Rectal smooth muscle tissue (tissue), 1 donor: Measurements from ENCODE around the gene GBF1.

Source experiments
- H3K27ac ChIP-seq: one replicate; pipeline ENCODE4 v1.7.0; 2013; ENCODE audit warnings: low read depth, low read length, inconsistent platforms
- H3K27me3 ChIP-seq: one replicate; pipeline ENCODE4 v1.7.0; 2013; ENCODE audit warnings: low read length; ENCODE audit not compliant: control insufficient read depth, insufficient read depth
- H3K36me3 ChIP-seq: one replicate; pipeline ENCODE4 v1.7.0; 2013; ENCODE audit warnings: low read length; ENCODE audit not compliant: control insufficient read depth, insufficient read depth
- H3K4me1 ChIP-seq: one replicate; pipeline ENCODE4 v1.7.0; 2013; ENCODE audit warnings: low read length; ENCODE audit not compliant: control insufficient read depth, insufficient read depth
- H3K4me3 ChIP-seq: one replicate; pipeline ENCODE4 v1.7.0; 2013; ENCODE audit warnings: low read length
- H3K9ac ChIP-seq: one replicate; pipeline ENCODE4 v1.7.0; 2013; ENCODE audit warnings: low read length

GBF1 gene

GRCh38 chr10:102222797-102223196 is 22.5 kb upstream of the GBF1 start:
- H3K27me3 ChIP-seq: no peaks in the 10 kb centered on the region
- no peak overlapping the region for H3K4me3 ChIP-seq
- no peaks in the 10 kb centered on the region for H3K36me3 ChIP-seq
- no peak overlapping the region for H3K27ac ChIP-seq
- peaks cover 7% of the 10 kb centered on the region for H3K4me1 ChIP-seq
- H3K9ac ChIP-seq: no peak overlapping the region

- H3K4me3 ChIP-seq: peak within 1 kb of the TSS; percentile 61
- no peak within 1 kb of the TSS for H3K9ac ChIP-seq
- H3K27ac ChIP-seq: peak within 1 kb of the TSS; percentile 70
- H3K27me3 ChIP-seq: peaks cover 14% of the 10 kb centered on the region
- peaks cover 7% of the 10 kb centered on the region for H3K4me1 ChIP-seq
- no peaks in the 10 kb centered on the region for H3K36me3 ChIP-seq
Observed at GRCh38 chr10:102225646-102226541, 19.4 kb upstream of the GBF1 start, which contains the start of gene ELOVL3. TSS of gene ELOVL3 (plus strand) at chr10:102226299. CDS start at chr10:102226549, 250 bp downstream.

GRCh38 chr10:102226542-102226870 is 18.8 kb upstream of the GBF1 start:
- Histone ChIP-seq H3K4me1 (peaks cover 7% of the 10 kb centered on the region), H3K27me3 (peaks cover 20% of the 10 kb centered on the region), H3K4me3 (peak overlapping the region; percentile 60), H3K9ac (no peak overlapping the region), H3K36me3 (no peaks in the 10 kb centered on the region), H3K27ac (no peak overlapping the region)

DNA sequence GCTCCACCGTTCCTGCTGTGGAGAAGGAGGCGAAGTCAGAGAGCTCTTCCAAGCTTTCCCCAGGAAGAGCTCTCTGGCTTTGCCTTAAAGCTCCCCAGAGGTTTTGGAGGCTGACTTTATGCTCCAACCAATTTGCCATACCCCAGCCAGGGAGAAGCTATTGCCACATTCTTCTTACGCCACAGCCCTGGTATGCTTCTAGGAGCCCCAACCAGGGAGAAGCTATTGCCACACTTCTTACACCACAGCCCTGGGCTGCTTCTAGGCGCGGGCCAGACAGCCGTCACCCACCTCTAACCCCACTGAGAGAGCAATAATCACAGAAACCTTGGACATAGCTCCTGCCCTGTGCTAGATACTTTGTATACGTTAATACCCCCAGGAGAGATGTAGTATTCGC is 18.3 kb upstream of the GBF1 start:
- H3K4me1 ChIP-seq: peaks cover 7% of the 10 kb centered on the region
- no peak overlapping the region for H3K27ac ChIP-seq
- no peak overlapping the region for H3K4me3 ChIP-seq
- peaks cover 25% of the 10 kb centered on the region for H3K27me3 ChIP-seq
- no peaks in the 10 kb centered on the region for H3K36me3 ChIP-seq
- no peak overlapping the region for H3K9ac ChIP-seq

DNA sequence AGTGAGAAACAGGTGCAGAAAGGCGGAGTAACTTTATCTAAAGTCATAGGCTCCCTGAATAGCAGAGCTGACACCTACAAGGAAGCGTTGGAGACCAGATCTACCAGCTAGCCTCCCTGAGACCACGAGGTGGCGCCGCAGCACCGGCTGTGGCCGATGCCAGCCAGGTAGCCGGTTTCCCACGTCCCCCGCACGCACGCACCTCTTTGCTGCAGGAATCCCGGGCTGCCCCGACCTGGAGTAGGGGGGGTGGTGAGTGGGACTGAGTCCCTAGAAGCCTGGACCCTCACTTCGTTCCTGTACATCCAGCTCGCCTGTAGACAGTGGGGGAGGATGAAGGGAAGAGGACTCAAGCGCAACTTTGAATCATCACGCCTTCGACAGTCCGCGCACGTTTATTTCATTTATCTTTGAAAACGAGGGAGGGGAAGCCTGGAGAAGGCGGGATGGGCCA is 15.5 kb upstream of the GBF1 start:
- no peak overlapping the region for H3K27ac ChIP-seq
- H3K36me3 ChIP-seq: no peaks in the 10 kb centered on the region
- no peak overlapping the region for H3K9ac ChIP-seq

DNA sequence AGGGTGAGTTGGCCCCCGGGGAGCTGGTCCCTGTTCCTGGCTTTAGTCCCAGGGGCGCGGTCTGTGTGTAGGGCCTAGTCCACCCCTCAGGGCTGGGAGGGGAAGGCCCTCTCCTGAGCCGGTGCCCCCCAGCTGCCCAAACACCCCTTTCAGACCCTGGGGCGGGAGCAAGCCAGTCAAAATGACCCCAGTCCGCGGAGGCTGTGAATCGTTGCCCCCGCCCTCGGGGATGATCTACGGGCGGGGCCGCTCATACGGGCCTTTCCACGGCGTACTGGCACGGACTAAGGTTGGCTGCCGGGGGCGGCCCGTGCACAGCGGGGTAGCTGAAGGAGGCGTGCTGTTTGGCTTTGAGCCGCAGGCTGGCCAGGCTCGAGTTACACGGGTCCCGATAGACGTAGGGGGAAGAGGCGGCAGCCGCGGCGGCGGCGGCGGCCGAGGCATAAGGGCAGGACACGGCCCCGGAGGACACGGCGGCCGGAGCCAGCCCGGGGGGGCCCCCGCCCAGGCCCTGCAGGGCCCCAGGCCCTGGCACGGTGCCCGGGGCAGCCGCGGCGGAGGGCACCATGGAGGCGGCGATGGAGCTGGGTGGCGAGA is 15.0 kb upstream of the GBF1 start:
- Histone ChIP-seq H3K9ac (no peak overlapping the region), H3K27me3 (peaks cover 37% of the 10 kb centered on the region), H3K4me1 (peaks cover 7% of the 10 kb centered on the region), H3K36me3 (no peaks in the 10 kb centered on the region), H3K27ac (no peak overlapping the region), H3K4me3 (peak overlapping the region; percentile 58)

More for the DNA sequence above, 15.5 kb upstream of the GBF1 start:
- Histone ChIP-seq H3K4me1 (peaks cover 7% of the 10 kb centered on the region), H3K4me3 (peak overlapping the region; percentile 58), H3K27me3 (peaks cover 37% of the 10 kb centered on the region)

DNA sequence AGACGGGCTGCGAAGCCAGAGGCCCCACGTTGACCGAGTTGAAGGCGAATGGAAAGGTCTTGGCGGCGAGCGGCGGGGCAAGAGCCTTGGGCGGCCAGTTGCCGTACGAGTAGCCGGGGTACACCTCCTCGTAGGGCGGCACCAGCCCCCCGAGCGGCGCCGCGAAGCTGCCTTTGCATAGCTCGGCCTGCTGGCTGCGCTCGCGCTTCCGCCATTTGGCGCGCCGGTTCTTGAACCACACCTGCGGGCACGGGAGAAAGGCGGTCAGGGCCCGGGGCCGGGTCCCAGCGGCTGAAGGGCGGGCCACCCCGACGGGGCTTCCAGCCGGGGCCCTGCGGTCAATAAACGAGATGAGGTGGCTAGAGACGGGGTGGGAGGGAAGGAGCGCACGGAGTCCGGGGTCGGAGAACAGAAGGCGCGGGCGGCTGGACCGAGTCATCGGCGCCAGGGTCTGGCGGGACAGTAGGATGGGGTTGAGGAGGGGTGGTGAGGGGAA is 14.4 kb upstream of the GBF1 start:
- Histone ChIP-seq H3K4me1 (peaks cover 4% of the 10 kb centered on the region), H3K27ac (no peak overlapping the region), H3K9ac (no peak overlapping the region), H3K4me3 (peak overlapping the region; percentile 58), H3K27me3 (peaks cover 39% of the 10 kb centered on the region), H3K36me3 (no peaks in the 10 kb centered on the region)

DNA sequence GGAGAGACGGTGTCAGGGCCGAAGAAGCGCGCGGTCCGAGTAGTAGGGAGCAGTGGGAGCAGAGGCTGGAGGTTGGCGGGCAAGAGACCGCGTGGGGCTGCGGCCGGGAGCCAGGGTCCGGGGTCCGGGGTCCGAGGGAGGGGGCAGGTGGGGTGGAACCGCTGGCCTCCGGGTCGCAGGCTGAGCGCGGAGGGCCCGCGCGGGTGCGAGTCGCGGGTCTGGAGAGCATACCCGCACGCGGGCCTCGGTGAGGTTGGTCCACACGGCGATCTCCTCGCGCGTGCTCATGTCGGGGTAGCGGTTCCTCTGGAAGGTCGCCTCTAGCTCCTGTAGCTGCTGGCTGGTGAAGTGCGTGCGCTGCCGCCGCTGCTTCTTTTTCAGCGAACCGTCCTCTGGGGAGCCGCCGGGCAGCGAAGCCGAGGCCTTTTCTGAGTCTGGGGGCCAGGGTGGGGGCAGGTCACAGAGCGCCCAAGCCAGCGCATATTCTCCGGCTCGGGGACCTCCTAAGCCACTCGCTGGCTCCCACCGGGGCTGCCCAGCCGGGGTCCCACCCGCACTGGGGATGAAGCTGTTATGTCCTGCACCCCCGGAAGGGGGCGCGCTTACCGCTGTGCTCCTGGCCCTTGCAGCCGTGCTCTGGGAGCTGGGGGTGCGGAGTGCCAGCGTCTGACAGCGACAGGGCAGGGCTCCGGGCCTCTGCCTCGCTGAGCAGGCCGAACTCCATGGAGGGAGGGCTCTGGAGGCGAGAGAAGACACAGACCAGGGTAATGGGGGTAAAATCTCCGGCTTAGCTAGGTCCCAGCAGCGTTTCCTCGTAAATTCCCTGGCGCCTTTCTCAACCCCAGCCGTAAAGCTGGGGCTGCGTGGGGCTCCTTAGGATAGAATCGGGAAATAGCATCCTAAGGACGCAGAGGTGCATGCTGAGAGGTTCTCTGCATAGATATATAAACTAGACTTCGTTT is 13.7 kb upstream of the GBF1 start:
- no peaks in the 10 kb centered on the region for H3K36me3 ChIP-seq
- H3K4me3 ChIP-seq: peak overlapping the region; percentile 58
- H3K9ac ChIP-seq: no peak overlapping the region
- H3K27me3 ChIP-seq: peaks cover 40% of the 10 kb centered on the region
- H3K4me1 ChIP-seq: no peaks in the 10 kb centered on the region
- H3K27ac ChIP-seq: no peak overlapping the region

GRCh38 chr10:102233997-102234396 is 11.3 kb upstream of the GBF1 start:
- H3K27me3 ChIP-seq: peaks cover 37% of the 10 kb centered on the region
- no peaks in the 10 kb centered on the region for H3K4me1 ChIP-seq
- no peak overlapping the region for H3K9ac ChIP-seq
- no peak overlapping the region for H3K4me3 ChIP-seq
- H3K27ac ChIP-seq: no peak overlapping the region
- no peaks in the 10 kb centered on the region for H3K36me3 ChIP-seq

DNA sequence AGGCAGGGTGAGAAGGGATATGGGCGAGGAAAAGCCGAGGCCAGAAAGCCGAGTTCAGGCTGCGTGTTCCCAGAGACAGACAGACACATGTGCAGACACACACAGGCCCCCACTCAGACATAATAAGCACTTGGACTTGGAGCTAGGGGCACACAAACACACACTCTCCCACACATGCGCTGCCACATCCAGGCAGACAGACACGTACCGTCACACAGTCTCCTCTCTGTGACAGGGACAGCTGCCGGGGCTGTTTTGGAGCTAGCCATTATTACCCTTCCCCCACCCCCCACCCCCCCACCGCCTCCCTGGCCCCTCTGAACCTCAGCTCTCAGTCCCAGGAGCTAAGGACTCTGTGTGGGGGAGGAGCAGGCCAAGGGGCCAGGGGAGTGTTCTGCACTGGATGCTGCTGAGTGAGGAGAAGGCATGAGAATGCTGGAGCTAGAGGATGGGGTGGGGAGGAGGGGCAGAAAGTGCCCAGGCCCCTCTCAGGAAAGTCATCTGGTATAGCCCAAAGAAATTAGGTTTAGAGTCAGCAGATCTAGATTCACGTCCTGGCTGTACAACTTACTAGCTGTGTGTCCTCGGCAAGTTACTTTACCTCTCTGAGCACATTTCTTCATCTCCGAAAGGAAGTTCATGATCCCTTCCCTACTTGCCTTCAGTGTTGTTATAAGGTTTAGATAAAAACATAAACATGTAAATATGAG is 10.3 kb upstream of the GBF1 start:
- peaks cover 32% of the 10 kb centered on the region for H3K27me3 ChIP-seq
- H3K36me3 ChIP-seq: no peaks in the 10 kb centered on the region
- H3K4me1 ChIP-seq: no peaks in the 10 kb centered on the region
- no peak overlapping the region for H3K9ac ChIP-seq
- H3K27ac ChIP-seq: no peak overlapping the region
- no peak overlapping the region for H3K4me3 ChIP-seq

- H3K36me3 ChIP-seq: no peaks in the 10 kb centered on the region
Observed at GRCh38 chr10:102235598-102235920, 9.8 kb upstream of the GBF1 start.

More at GRCh38 chr10:102235598-102235920, 9.8 kb upstream of the GBF1 start:
- Histone ChIP-seq H3K27ac (no peak overlapping the region), H3K4me1 (no peaks in the 10 kb centered on the region), H3K4me3 (no peak overlapping the region), H3K27me3 (peaks cover 31% of the 10 kb centered on the region), H3K9ac (no peak overlapping the region)
